ENCODE data around the gene EPC1. TPM values are rescaled to one million over a fixed set of nuclear protein-coding genes. Genes with fewer than 3 reads are reported as not detected.

The EPC1 gene
- total and polyA plus RNA-seq, 2 of the 8 experiments (the other 6 are each of a cell fraction or from before 2014, with no cell fraction given), result 23.7 to 42.3 TPM

GRCh38 chr10:32360884-32361283, 13.9 kb upstream of the EPC1 start:
- Histone ChIP-seq H3K4me2 (ENCODE audit: insufficient read depth in 1 of 2, low read depth in 2 of 2, low read length in 2 of 2) (no peak overlapping the region), H2BK120ac (replicated peaks; ENCODE audit: low read depth, low read length) (no peak overlapping the region), H4K5ac (ENCODE audit: insufficient read length, low read depth, low read length) (no peak overlapping the region), H4K20me1 (replicated peaks in 1 of 2; ENCODE audit: control insufficient read depth in 1 of 2, insufficient read depth in 2 of 2, low read length in 2 of 2) (no peaks in the 10 kb centered on the region), H2BK20ac (ENCODE audit: low read length) (no peak overlapping the region), H4K91ac (replicated peaks; ENCODE audit: insufficient read length, low read length) (no peak overlapping the region), H3K4me1 (replicated peaks in 1 of 4; ENCODE audit: control insufficient read depth in 3 of 4, insufficient read depth in 4 of 4, low read length in 3 of 4) (peaks cover 0 to 10% (median 1%) of the 10 kb centered on the region in 4 experiments; a peak in 3 of 7 replicates), H3K79me2 (ENCODE audit: control insufficient read depth in 1 of 2, insufficient read depth in 2 of 2, low read length in 2 of 2) (peaks cover 0 to 12% of the 10 kb centered on the region in 2 experiments; a peak in 2 of 4 replicates), H2BK12ac (ENCODE audit: low read depth, low read length) (no peak overlapping the region), H3K4me3 (ENCODE audit: extremely low read depth in 1 of 4, insufficient read depth in 2 of 4, low read depth in 3 of 4, low read length in 4 of 4) (no peak overlapping the region), H2BK15ac (ENCODE audit: low read length) (no peak overlapping the region), H3K23ac (ENCODE audit: insufficient read length) (no peak overlapping the region), H2AFZ (ENCODE audit: low read length) (no peak overlapping the region), H3K27ac (ENCODE audit: low read depth, low read length) (no peak overlapping the region), H3K27me3 (replicated peaks in 1 of 4; ENCODE audit: control insufficient read depth in 3 of 4, extremely low read depth in 1 of 4, insufficient read depth in 3 of 4, low read length in 3 of 4) (no peaks in the 10 kb centered on the region), H3K18ac (ENCODE audit: extremely low read depth, low read length) (no peak overlapping the region), H3K9me3 (ENCODE audit: insufficient read depth in 2 of 2, low read depth in 1 of 2, low read length in 1 of 2) (no peaks in the 10 kb centered on the region), H3K56ac (replicated peaks; ENCODE audit: insufficient read length, low read depth, low read length) (no peak overlapping the region), H3K9ac (replicated peaks in 1 of 4; ENCODE audit: extremely low read depth in 1 of 4, low read depth in 3 of 4, low read length in 3 of 4) (no peak overlapping the region), H4K8ac (ENCODE audit: extremely low read depth, insufficient read depth, low read length) (no peak overlapping the region), H2AK5ac (ENCODE audit: low read depth, low read length) (no peak overlapping the region), H3K23me2 (ENCODE audit: low read depth, low read length) (no peaks in the 10 kb centered on the region), H2BK5ac (ENCODE audit: low read depth, low read length) (no peak overlapping the region), H3K4ac (replicated peaks; ENCODE audit: insufficient read length, low read depth, low read length) (no peak overlapping the region), H3K36me3 (ENCODE audit: control insufficient read depth in 2 of 4, insufficient read depth in 4 of 4, low read length in 3 of 4) (no peaks in the 10 kb centered on the region), H3K79me1 (ENCODE audit: low read depth, low read length) (no peaks in the 10 kb centered on the region; the same call in 1 of the 2 replicates), H3K14ac (ENCODE audit: insufficient read length) (no peak overlapping the region)
- CTCF ChIA-PET (ENCODE audit: partially characterized antibody), result interaction anchor here (0.9 to 1.2 kb wide), 3 partner anchors 9 to 13 kb away, joined by 3 to 5 read pairs (median 3); no protein-coding TSS in a partner anchor
- DNase-seq (ENCODE audit: low read depth in 1 of 2, low spot score in 2 of 2) (no peak), FAIRE-seq (no peak)
- 85% methylated on average over 2 of the region's 2 CpGs; no CpG with 5 or more reads in 1 of the 2 experiments for WGBS, 2 experiments (ENCODE audit: extremely low coverage in 1 of 2, insufficient coverage in 1 of 2, insufficient read length in 1 of 2, insufficient replicate concordance in 2 of 2, low coverage in 1 of 2, low lambda C conversion rate in 2 of 2, missing lambda C conversion rate in 1 of 2)
- no peak for TF ChIP-seq ASH2L (IDR thresholded peaks at IDR 0.05; ENCODE audit: low read length)
- TF ChIP-seq TBP (IDR thresholded peaks at IDR 0.05; ENCODE audit: low read depth, low read length), result no peak
- POLR2A ChIA-PET (ENCODE audit: partially characterized antibody), result interaction anchor here (0.8 to 2.8 kb wide), 3 partner anchors 13 to 18 kb away, joined by 3 to 7 read pairs (median 3); no protein-coding TSS in a partner anchor

All from H1 (cell line).